ENCODE data around the gene UPP1.
A peak's percentile ranks its signal among the peaks of the same experiment; 100 is the strongest.

Gene UPP1

DNA sequence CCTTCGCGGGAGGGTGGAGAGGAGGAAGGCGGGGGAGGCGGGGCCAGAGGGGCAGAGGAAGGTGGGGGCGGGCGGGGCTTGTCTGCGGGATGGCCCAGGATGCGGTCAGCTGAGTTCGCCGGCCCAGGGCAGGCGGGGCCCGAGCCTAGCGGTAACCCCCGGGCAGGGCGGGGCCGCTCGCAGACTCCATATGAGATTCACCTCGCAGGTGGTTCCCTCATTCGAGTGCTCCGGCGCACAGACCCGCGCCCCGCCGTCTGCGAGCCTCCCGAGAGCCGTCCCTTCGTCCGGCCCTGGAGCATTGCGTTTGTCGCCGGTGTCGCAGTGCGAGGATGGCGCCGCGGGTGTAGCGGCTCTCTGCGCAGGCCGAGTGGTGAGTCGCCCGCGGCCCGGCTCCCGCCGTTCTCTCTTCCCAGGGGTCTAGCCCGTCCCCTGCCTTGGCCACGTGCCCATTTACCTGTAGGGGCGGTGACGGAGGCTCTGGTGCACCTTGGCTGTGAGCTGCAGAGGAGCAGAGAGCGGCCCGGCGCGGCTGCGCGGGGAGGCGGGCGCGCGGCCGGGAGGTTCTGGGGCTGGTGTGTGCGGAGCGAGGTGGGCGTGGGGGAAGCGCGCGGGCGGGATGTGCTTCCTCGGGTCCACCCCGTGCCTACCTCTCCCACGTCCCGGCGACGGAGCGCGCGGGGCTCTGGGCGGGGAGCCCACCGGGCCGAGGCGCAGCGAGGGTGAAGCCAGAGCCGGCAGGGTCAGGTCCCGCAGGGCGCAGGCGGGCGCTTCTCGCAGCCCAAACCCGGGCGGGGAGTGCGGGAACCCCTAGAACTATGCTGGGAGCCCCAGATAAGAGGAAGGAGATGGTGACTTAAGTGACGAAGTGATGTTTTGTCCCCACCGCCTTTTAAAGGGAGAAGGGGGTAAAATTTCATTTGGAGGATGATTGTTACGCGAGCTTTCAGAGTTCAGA, at the start of gene UPP1:
UPP1 (plus strand) TSS at position 220 of the 958 bp plus-strand sequence. CDS start 5,519 bp downstream, outside the sequence.
- in situ Hi-C loops (cut with MboI; ENCODE audit: low sequenced_read_pairs), result loop anchor here (25.0 kb wide), 1 partner anchor 102 kb away; the partner anchor contains the start of gene HUS1
- H3K36me3 ChIP-seq (replicated peaks), result peaks cover 4% of the 10 kb centered on the region
- peak; percentile 88 to 96 for DNase-seq (ENCODE audit: low spot score in 2 of 2)
- H3K4me3 ChIP-seq, result peak within 1 kb of the TSS; percentile 64
- no peaks in the 10 kb centered on the region for H3K27me3 ChIP-seq (ENCODE audit: low read depth)
- peaks cover 15% of the 10 kb centered on the region for H3K4me1 ChIP-seq
- H3K9me3 ChIP-seq, result peaks cover 3% of the 10 kb centered on the region; the same call in 1 of the 2 replicates

DNA sequence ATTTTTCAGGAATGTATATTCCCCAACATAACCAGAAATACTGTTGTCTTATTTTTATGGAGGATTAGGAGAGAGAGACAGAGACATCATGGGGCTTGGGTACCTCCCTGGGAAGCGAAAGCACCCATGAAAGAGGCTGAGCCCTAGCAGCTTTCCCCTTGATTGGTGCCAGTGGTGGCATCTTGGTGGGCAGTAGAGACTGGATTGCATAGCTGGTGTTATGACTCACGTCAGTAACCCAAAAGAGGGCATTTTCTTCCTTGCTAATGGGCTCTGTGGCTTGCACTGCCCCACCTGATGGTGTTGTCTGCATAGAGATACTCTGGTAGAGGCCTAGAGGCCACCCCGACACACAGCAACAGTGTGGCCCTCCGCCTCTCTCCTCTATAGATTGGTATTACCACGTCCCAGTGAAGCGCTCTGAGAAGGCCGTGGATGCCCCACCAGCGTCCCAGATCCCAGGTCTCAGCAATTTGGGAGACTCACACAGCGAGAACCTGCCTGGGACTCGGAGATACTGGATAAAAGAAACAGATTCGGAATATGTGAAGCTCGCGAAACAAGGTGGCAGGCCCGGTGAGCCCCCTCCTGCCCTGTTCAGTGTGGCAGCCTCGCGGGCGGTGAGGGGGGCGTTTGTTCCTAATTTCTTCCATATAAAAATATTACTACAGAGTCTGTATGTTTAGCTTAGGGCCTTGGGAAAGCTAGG, 48.0 kb upstream of the UPP1 start:
- in situ Hi-C loops (cut with MboI; ENCODE audit: low sequenced_read_pairs), result no loop called here
- Histone ChIP-seq H3K9me3 (no peaks in the 10 kb centered on the region), H3K27me3 (ENCODE audit: low read depth) (no peaks in the 10 kb centered on the region), H3K36me3 (replicated peaks) (no peaks in the 10 kb centered on the region), H3K4me3 (no peak overlapping the region), H3K4me1 (no peaks in the 10 kb centered on the region)
- DNase-seq (ENCODE audit: low spot score in 2 of 2), result no peak

DNA sequence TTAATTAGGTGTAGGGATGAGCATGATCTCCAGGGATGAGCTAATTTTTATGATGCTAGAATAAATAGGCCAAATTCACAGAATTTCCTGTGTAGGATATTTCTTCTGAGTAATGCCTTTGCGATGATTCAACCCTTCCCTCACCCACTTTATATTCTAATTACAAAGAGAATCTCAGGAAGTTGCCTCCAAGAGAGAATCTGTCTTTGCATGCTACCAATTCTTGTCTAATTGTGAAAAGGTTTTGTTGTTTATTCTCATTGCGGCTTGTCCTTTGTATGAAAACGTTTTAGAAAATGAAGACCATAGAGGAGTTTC, 47.5 kb upstream of the UPP1 start:
- Histone ChIP-seq H3K27me3 (ENCODE audit: low read depth) (no peaks in the 10 kb centered on the region), H3K36me3 (replicated peaks) (no peaks in the 10 kb centered on the region), H3K4me3 (no peak overlapping the region), H3K4me1 (no peaks in the 10 kb centered on the region), H3K9me3 (no peaks in the 10 kb centered on the region)
- DNase-seq (ENCODE audit: low spot score in 2 of 2), result no peak
- in situ Hi-C loops (cut with MboI; ENCODE audit: low sequenced_read_pairs), result no loop called here

DNA sequence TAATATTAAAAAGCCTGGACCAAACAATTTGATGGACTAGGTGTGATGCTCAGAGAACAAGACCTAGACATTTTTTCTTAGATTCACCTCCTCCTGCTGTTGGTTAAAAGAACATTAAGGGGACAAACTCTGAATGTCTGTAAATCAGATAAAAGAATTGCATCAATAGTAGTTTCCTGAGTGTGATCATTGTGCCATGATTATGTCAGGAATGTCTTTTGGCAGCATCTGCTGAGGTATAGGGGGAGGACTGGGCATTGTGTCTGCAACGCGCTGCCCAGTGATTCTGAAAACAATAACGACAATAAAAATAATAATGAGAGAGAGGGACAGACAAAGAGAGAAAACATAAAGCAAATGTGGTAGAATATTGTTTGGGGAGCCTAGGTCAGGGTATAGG, 46.8 kb upstream of the UPP1 start:
- in situ Hi-C loops (cut with MboI; ENCODE audit: low sequenced_read_pairs), result no loop called here
- Histone ChIP-seq H3K4me1 (no peaks in the 10 kb centered on the region), H3K36me3 (replicated peaks) (no peaks in the 10 kb centered on the region), H3K9me3 (no peaks in the 10 kb centered on the region), H3K27me3 (ENCODE audit: low read depth) (no peaks in the 10 kb centered on the region), H3K4me3 (no peak overlapping the region)
- DNase-seq (ENCODE audit: low spot score in 2 of 2), result no peak

DNA sequence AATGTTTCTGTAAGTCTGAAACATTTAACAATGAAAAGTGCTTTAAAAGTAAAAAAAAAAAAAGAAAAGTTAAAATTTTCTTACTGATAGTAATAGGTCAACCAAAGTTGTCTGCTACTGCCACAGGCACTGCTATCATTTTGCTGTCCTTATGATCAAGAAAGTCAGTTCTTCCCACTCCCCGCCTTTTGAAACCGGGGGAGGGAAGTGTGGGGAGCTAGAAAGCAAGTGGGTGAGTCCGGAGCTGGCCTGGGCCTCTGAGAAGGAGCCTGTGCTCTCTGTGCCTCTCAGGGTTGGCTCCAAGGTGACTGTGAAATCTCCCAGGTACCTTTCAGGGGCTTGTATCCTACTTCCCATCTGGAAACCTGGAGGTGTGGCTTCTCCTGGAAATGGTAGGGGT, 46.4 kb upstream of the UPP1 start:
- Histone ChIP-seq H3K9me3 (no peaks in the 10 kb centered on the region), H3K4me3 (no peak overlapping the region), H3K4me1 (no peaks in the 10 kb centered on the region), H3K27me3 (ENCODE audit: low read depth) (no peaks in the 10 kb centered on the region), H3K36me3 (replicated peaks) (no peaks in the 10 kb centered on the region)
- no peak for DNase-seq (ENCODE audit: low spot score in 2 of 2)
- in situ Hi-C loops (cut with MboI; ENCODE audit: low sequenced_read_pairs), result no loop called here

DNA sequence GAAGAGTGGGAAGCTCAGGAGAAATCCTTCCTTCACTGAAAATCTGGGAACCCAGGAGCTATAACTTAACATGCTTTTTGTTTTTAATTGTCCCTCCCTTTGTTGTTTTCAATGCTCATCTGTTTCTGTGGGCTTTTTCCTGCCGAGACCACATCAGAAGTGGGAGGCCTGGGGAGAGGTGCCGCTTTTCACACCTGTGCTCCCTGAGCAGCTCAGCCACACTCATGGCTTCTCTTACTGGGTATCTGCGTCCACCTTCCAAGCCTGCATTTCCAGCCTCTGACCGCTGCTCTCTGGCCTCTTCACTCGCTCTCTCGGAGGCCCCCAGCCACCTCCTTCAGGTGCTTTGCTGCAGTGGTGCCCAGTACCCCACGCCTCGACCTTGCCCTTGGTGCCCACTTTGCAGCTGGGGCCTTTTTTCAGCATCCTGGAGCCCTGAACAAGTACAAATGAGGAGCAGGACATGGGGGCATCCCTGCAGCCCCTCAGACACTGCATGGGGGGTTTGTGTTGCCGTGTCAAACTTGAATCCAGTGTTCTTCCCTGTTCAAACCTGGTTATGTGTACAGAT, 43.8 kb upstream of the UPP1 start:
- Histone ChIP-seq H3K9me3 (no peaks in the 10 kb centered on the region), H3K4me1 (no peaks in the 10 kb centered on the region), H3K4me3 (no peak overlapping the region), H3K27me3 (ENCODE audit: low read depth) (no peaks in the 10 kb centered on the region), H3K36me3 (replicated peaks) (no peaks in the 10 kb centered on the region)
- in situ Hi-C loops (cut with MboI; ENCODE audit: low sequenced_read_pairs), result no loop called here
- DNase-seq (ENCODE audit: low spot score in 2 of 2), result no peak

DNA sequence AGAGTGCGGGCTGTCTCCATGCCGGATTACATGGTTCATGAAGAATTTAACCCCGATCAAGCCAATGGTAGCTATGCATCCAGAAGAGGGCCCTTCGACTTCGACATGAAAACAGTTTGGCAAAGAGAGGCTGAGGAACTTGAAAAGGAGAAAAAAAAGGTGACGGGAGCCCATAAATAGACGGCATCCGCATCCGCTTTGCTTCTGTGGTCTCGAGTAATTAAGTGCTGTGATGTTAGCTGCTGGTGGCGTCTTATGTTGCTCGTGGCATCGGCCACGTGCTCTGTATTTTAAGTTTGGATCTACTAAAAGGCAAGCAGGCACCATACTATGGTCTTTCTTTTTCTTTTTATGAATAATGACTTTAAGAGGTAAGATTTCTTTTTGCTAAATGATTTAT, 42.6 kb upstream of the UPP1 start:
- no peaks in the 10 kb centered on the region for H3K27me3 ChIP-seq (ENCODE audit: low read depth)
- in situ Hi-C loops (cut with MboI; ENCODE audit: low sequenced_read_pairs), result no loop called here
- no peak overlapping the region for H3K4me3 ChIP-seq
- no peak for DNase-seq (ENCODE audit: low spot score in 2 of 2)
- no peaks in the 10 kb centered on the region for H3K36me3 ChIP-seq (replicated peaks)
- H3K4me1 ChIP-seq, result no peaks in the 10 kb centered on the region
- no peaks in the 10 kb centered on the region for H3K9me3 ChIP-seq

DNA sequence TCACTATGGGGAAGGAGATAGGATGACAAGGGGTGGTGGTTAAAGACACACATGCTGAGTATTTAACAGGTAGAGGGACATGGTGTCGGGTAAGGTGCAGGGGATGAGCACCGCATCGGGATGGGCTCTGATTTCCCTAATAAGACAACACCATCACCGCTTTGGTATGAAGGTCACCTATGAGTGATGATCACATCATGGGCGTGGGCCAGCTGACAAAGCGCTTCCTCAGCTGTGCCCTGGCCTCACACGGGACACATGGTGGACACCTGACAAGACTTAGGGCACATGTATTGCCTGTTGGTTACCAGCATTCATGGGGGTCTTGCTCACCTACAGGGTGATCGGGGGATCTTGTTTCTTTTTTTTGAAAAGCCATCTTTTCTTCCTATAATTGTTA, 41.0 kb upstream of the UPP1 start:
- Histone ChIP-seq H3K4me3 (no peak overlapping the region), H3K9me3 (no peaks in the 10 kb centered on the region), H3K27me3 (ENCODE audit: low read depth) (no peaks in the 10 kb centered on the region), H3K4me1 (no peaks in the 10 kb centered on the region), H3K36me3 (replicated peaks) (no peaks in the 10 kb centered on the region)
- no peak for DNase-seq (ENCODE audit: low spot score in 2 of 2)
- in situ Hi-C loops (cut with MboI; ENCODE audit: low sequenced_read_pairs), result no loop called here

DNA sequence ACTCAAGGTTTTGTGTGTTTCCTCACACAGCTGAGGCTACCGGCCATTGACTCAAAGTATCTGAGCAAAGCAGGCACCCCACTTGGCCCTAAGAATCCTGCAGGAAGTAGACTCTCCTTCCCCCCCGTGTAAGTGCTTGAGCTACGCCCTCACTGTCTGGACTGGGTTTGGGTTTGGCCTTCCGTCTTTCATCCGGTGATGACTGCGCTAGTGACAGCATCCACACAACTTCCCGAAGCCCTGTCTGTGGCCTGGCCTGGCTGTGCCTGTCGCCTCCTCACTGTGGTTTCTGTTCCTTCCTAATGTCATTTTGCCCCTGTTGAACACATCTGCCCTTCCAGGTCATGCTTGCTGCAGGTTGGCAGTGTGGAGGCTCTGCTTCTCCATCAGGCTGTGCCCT, 39.2 kb upstream of the UPP1 start:
- Histone ChIP-seq H3K27me3 (ENCODE audit: low read depth) (no peaks in the 10 kb centered on the region), H3K4me1 (no peaks in the 10 kb centered on the region), H3K4me3 (no peak overlapping the region), H3K9me3 (no peaks in the 10 kb centered on the region), H3K36me3 (replicated peaks) (no peaks in the 10 kb centered on the region)
- DNase-seq (ENCODE audit: low spot score in 2 of 2), result no peak
- in situ Hi-C loops (cut with MboI; ENCODE audit: low sequenced_read_pairs), result no loop called here

DNA sequence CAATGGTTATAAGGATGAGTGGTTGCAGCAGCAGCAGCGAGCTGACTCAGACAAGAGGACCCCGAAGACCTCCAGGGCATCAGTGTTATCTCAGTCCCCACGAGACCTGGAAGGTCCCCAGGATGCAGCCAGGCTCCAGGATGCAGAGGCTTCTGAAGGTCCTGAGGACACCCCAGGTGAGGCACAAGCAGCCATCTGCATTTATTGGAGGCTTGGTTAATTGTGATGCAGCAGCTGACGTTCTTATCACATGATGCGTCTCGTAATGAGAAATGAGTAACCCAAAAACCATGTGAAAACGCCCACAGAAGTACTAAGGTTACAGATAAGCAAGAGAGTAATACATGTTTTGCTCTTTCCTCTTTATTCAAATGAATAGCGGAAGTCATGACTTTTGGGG, 36.3 kb upstream of the UPP1 start:
- Histone ChIP-seq H3K27me3 (ENCODE audit: low read depth) (no peaks in the 10 kb centered on the region), H3K4me1 (no peaks in the 10 kb centered on the region), H3K9me3 (no peaks in the 10 kb centered on the region), H3K4me3 (no peak overlapping the region), H3K36me3 (replicated peaks) (no peaks in the 10 kb centered on the region)
- in situ Hi-C loops (cut with MboI; ENCODE audit: low sequenced_read_pairs), result no loop called here
- no peak for DNase-seq (ENCODE audit: low spot score in 2 of 2)

DNA sequence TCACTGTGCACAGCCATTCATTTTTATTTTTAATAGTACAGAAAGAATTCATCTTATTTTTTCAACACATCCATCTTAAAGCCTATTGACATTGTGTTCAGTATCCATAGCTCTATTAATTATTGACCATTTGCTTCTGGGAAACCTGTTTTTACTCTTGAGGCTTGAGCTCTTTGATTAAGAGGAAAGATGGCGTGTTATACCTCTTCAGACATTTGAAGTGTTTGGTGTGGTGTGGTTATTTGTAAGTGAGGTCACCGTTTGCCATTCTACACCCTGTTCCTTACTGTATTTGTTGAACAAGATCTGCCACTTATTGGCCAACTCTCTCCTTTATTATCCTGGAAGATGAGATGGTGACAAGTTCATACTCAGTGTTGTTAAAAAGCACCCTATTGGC, 35.3 kb upstream of the UPP1 start:
- Histone ChIP-seq H3K27me3 (ENCODE audit: low read depth) (no peaks in the 10 kb centered on the region), H3K9me3 (no peaks in the 10 kb centered on the region), H3K36me3 (replicated peaks) (no peaks in the 10 kb centered on the region), H3K4me1 (no peaks in the 10 kb centered on the region), H3K4me3 (no peak overlapping the region)
- no peak for DNase-seq (ENCODE audit: low spot score in 2 of 2)
- in situ Hi-C loops (cut with MboI; ENCODE audit: low sequenced_read_pairs), result no loop called here

DNA sequence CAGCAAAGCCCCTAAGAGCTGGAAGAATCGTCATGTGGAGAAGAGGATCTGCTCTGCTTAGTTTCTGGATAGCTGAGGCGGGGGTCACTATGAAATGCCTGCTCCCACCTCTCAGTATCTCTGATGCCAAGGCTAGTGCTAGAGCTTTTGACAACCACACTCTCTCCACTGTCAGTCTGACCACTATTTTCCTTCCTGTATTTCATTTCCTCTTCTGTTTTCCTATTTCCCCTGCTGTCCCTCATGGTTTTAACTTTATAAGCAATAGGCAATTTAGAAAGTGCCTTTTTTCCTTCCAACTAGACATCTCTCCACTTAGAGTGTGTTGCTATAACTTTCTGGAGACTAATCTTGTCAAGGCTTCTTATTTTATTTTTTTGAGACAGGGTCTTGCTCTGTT, 30.1 kb upstream of the UPP1 start:
- no peaks in the 10 kb centered on the region for H3K36me3 ChIP-seq (replicated peaks)
- in situ Hi-C loops (cut with MboI; ENCODE audit: low sequenced_read_pairs), result no loop called here
- no peak overlapping the region for H3K4me3 ChIP-seq
- no peaks in the 10 kb centered on the region for H3K9me3 ChIP-seq
- H3K27me3 ChIP-seq (ENCODE audit: low read depth), result no peaks in the 10 kb centered on the region
- no peak for DNase-seq (ENCODE audit: low spot score in 2 of 2)
- no peaks in the 10 kb centered on the region; the same call in 1 of the 2 replicates for H3K4me1 ChIP-seq

DNA sequence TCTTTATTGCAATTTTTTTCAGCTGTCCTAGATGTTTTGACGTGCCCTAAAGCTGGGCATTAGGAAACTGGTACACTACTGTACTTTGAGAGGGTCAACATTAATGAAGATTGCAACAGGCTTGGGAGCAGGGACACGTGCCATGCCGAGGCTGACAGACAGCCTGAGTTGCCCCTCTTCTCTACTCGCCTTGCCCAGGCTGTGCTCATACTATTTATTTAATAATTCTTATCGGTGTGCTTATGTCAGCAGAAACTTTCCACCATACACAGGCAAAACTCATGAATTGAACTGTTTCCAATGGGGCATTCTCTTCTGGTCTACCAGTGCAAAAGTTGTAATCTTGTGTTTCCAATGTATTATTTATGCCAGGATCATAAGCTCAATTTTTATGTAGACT, 29.4 kb upstream of the UPP1 start:
- in situ Hi-C loops (cut with MboI; ENCODE audit: low sequenced_read_pairs), result no loop called here
- H3K4me1 ChIP-seq, result no peaks in the 10 kb centered on the region; the same call in 1 of the 2 replicates
- H3K9me3 ChIP-seq, result no peaks in the 10 kb centered on the region
- H3K36me3 ChIP-seq (replicated peaks), result no peaks in the 10 kb centered on the region
- H3K27me3 ChIP-seq (ENCODE audit: low read depth), result no peaks in the 10 kb centered on the region
- DNase-seq (ENCODE audit: low spot score in 2 of 2), result no peak
- H3K4me3 ChIP-seq, result no peak overlapping the region

DNA sequence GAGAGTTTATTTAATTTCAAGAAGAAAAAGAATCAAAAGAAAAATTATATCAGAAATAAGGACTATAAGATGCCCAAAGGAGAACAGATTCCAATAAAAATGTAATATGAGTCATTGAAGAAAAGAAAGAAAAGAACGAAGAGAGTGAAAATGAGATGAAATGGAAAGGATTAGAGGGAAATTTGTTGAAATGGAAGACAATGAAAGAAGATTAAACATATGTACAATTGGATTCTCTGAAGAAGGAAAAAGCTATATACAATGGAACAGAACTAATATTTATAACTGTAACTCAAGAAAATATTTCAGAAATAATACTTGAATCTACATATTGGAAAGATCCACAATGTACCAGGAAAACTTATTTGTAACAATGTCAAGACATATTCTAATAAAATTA, 25.1 kb upstream of the UPP1 start:
- no peak for DNase-seq (ENCODE audit: low spot score in 2 of 2)
- Histone ChIP-seq H3K4me3 (no peak overlapping the region), H3K36me3 (replicated peaks) (no peaks in the 10 kb centered on the region), H3K27me3 (ENCODE audit: low read depth) (no peaks in the 10 kb centered on the region), H3K4me1 (no peaks in the 10 kb centered on the region; the same call in 1 of the 2 replicates), H3K9me3 (no peaks in the 10 kb centered on the region)
- in situ Hi-C loops (cut with MboI; ENCODE audit: low sequenced_read_pairs), result no loop called here
